ENCODE measurements around the gene SNTG2.

DNA sequence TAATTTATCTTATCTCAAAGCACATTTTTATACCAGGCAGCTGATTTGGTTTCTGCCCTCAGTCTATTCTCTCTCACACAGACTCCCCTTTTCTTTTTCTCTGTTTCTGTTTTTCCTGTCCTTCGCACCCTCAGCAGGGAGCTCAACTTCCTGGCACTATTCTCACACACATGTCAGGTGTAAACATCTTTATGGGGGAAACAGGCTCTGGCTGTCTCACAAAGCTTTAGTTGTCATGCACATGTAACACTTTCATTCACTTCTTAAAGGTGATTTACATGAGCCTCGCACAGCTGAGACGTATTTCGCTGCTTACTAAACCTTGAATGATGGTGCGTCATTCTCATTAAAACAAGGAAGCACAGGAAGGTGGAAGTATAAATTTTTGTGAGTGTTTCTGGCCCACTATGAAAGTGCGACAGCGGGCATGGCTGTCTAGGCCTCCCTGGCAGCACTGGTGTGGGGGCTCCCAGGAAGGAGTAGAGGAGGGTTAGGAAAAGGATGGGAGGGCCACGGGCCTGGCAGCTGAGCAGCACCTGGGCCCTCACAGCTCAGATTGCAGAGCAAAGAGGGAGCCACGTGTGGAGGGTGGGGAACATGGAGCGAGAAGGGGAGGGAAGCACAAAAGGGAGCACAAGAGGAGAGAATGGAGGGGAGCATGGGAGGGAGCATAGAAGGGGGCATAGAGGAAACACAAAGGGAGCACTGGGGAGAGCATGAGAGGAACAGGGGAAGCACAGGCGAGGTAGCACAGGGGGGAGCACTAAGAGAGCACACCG lies 46.2 kb upstream of the SNTG2 start:
- TF ChIP-seq, protein P1, sequence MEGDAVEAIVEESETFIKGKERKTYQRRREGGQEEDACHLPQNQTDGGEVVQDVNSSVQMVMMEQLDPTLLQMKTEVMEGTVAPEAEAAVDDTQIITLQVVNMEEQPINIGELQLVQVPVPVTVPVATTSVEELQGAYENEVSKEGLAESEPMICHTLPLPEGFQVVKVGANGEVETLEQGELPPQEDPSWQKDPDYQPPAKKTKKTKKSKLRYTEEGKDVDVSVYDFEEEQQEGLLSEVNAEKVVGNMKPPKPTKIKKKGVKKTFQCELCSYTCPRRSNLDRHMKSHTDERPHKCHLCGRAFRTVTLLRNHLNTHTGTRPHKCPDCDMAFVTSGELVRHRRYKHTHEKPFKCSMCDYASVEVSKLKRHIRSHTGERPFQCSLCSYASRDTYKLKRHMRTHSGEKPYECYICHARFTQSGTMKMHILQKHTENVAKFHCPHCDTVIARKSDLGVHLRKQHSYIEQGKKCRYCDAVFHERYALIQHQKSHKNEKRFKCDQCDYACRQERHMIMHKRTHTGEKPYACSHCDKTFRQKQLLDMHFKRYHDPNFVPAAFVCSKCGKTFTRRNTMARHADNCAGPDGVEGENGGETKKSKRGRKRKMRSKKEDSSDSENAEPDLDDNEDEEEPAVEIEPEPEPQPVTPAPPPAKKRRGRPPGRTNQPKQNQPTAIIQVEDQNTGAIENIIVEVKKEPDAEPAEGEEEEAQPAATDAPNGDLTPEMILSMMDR (IDR thresholded peaks at IDR 0.05) = no peak
- no peak for TF ChIP-seq POLR2AphosphoS5 (IDR thresholded peaks at IDR 0.05)

Data from esophagus muscularis mucosa (tissue), 3 donors.